IMR-90 (cell line): ENCODE data around the gene LILRA6. TPM values are rescaled to one million over a fixed set of nuclear protein-coding genes. Genes with fewer than 3 reads are reported as not detected.

Experiments
- ATAC-seq: fragments of 200-7000 bp; cut with Tn5 transposase; 2 replicates; pipeline ENCODE4 v1.9.1; 2020; ENCODE audit warnings: low read depth, mild to moderate bottlenecking, moderate library complexity
- BruUV-seq: library from RNA; stranded (reverse); fragments of 400-500 nt; replicated peaks from 2 replicates; lab custom pipeline; 2021; lab: Mats Ljungman, UMichigan
- CTCF ChIA-PET: fragments of 300-600 bp; formaldehyde crosslinking; extraction: SDS; loops from one replicate; lab custom pipeline; 2021; ENCODE audit warnings: antibody characterized with exemption; lab: Yijun Ruan, JAX
- POLR2A ChIA-PET: fragments of 300-600 bp; sonication (Branson Sonifier 250); formaldehyde crosslinking; loops from one replicate; lab custom pipeline; 2022; ENCODE audit warnings: antibody characterized with exemption; ENCODE audit not compliant: unreplicated experiment; lab: Charles Lee
- DNase-seq: peaks from one replicate; pipeline ENCODE4 v3.0.0; 2013
- H2AFZ ChIP-seq: replicated peaks from 2 replicates; pipeline ENCODE3; 2013; ENCODE audit warnings: low read length, mild to moderate bottlenecking; ENCODE audit not compliant: poor library complexity
- H2AK5ac ChIP-seq: 2 replicates; pipeline ENCODE4 v1.6.1; 2013; ENCODE audit warnings: low read depth, low read length, inconsistent platforms
- H2AK9ac ChIP-seq: replicated peaks from 2 replicates; pipeline ENCODE3; 2013; ENCODE audit warnings: mild to moderate bottlenecking, low read depth, low read length, moderate library complexity; ENCODE audit not compliant: poor library complexity
- H2BK120ac ChIP-seq: 2 replicates; pipeline ENCODE4 v1.6.1; 2013; ENCODE audit warnings: low read depth, low read length, inconsistent platforms
- H2BK15ac ChIP-seq: 3 replicates; pipeline ENCODE4 v1.6.1; 2013; ENCODE audit warnings: low read depth, low read length, inconsistent platforms
- H2BK20ac ChIP-seq: 2 replicates; pipeline ENCODE4 v1.6.1; 2013; ENCODE audit warnings: low read depth, mild to moderate bottlenecking, inconsistent platforms, low read length, moderate library complexity
- H2BK5ac ChIP-seq: 2 replicates; pipeline ENCODE4 v1.6.1; 2013; ENCODE audit warnings: mild to moderate bottlenecking, low read depth, low read length, inconsistent platforms; ENCODE audit not compliant: poor library complexity, severe bottlenecking
- H3K14ac ChIP-seq: replicated peaks from 2 replicates; pipeline ENCODE4 v1.6.1; 2013; ENCODE audit warnings: low read depth, low read length, inconsistent platforms
- H3K18ac ChIP-seq: 2 replicates; pipeline ENCODE4 v1.6.1; 2013; ENCODE audit warnings: low read depth, low read length, control low read depth
- H3K23ac ChIP-seq: 2 replicates; pipeline ENCODE4 v1.6.1; 2013; ENCODE audit warnings: low read depth, low read length, inconsistent platforms
- H3K27ac ChIP-seq: 2 replicates; pipeline ENCODE4 v1.5.1; 2013; ENCODE audit warnings: mild to moderate bottlenecking, control low read depth, low read length; ENCODE audit not compliant: insufficient read depth
- H3K27me3 ChIP-seq: 2 replicates; pipeline ENCODE4 v1.6.1; 2013; ENCODE audit warnings: low read length; ENCODE audit not compliant: control insufficient read depth, insufficient read depth
- H3K36me3 ChIP-seq: 2 replicates; pipeline ENCODE4 v1.6.1; 2013; ENCODE audit warnings: low read length, mixed read lengths; ENCODE audit not compliant: control insufficient read depth, insufficient read depth
- H3K4ac ChIP-seq: 2 replicates; pipeline ENCODE4 v1.6.1; 2013; ENCODE audit warnings: low read depth, low read length, inconsistent platforms
- H3K4me1 ChIP-seq: 2 replicates; pipeline ENCODE4 v1.6.1; 2013; ENCODE audit warnings: low read length, mixed read lengths; ENCODE audit not compliant: control insufficient read depth, insufficient read depth
- H3K4me2 ChIP-seq: 2 replicates; pipeline ENCODE4 v1.6.1; 2013; ENCODE audit warnings: low read depth, mild to moderate bottlenecking, control low read depth, low read length, moderate library complexity
- H3K4me3 ChIP-seq: 2 replicates; pipeline ENCODE4 v1.5.1; 2013; ENCODE audit warnings: low read depth, mild to moderate bottlenecking, control low read depth, low read length, moderate library complexity; ENCODE audit not compliant: insufficient read depth
- H3K56ac ChIP-seq: 2 replicates; pipeline ENCODE4 v1.6.1; 2013; ENCODE audit warnings: low read length, inconsistent platforms; ENCODE audit not compliant: insufficient read depth; ENCODE audit errors: extremely low read depth
- H3K79me1 ChIP-seq, 2 experiments: 2 replicates each; pipeline ENCODE4 v1.6.1; 2013; ENCODE audit warnings: low read length in 2 of 2, inconsistent platforms in 1 of 2, low read depth in 1 of 2
- H3K9ac ChIP-seq: 2 replicates; pipeline ENCODE4 v1.6.1; 2013; ENCODE audit warnings: low read depth, low read length, control low read depth
- H3K9me1 ChIP-seq: 2 replicates; pipeline ENCODE4 v1.6.1; 2013; ENCODE audit warnings: low read length, inconsistent platforms; ENCODE audit not compliant: insufficient read depth
- H3K9me3 ChIP-seq: 2 replicates; pipeline ENCODE4 v1.6.1; 2013; ENCODE audit warnings: low read length; ENCODE audit not compliant: control insufficient read depth, insufficient read depth
- H4K20me1 ChIP-seq: 2 replicates; pipeline ENCODE4 v1.6.1; 2013; ENCODE audit warnings: low read length, inconsistent platforms; ENCODE audit not compliant: insufficient read depth
- H4K5ac ChIP-seq: 2 replicates; pipeline ENCODE4 v1.6.1; 2013; ENCODE audit warnings: mild to moderate bottlenecking, low read depth, low read length, control low read depth
- H4K8ac ChIP-seq, 2 experiments: 2 replicates each; pipeline ENCODE4 v1.6.1; 2013; ENCODE audit warnings: low read depth in 2 of 2, low read length in 2 of 2, control low read depth in 1 of 2, inconsistent platforms in 1 of 2
- H4K91ac ChIP-seq: 2 replicates; pipeline ENCODE4 v1.6.1; 2013; ENCODE audit warnings: low read depth, low read length, inconsistent platforms; ENCODE audit not compliant: insufficient read depth
- BHLHE40 ChIP-seq: fragments of 150-350 bp; IDR thresholded peaks from 2 replicates; pipeline ENCODE4 v1.6.1; 2016; ENCODE audit warnings: mild to moderate bottlenecking, low read depth, low read length
- CEBPB ChIP-seq: IDR thresholded peaks from 2 replicates; pipeline ENCODE4 v1.6.1; 2012; ENCODE audit warnings: low read depth, low read length, improper control_type of control experiment
- CHD1 ChIP-seq: IDR thresholded peaks from 2 replicates; pipeline ENCODE4 v1.6.1; 2012; ENCODE audit warnings: low read depth, low read length, improper control_type of control experiment
- CTCF ChIP-seq: conservative IDR thresholded peaks from 2 replicates; pipeline ENCODE4 v1.5.1; 2012; ENCODE audit warnings: mild to moderate bottlenecking, low read depth, low read length, improper control_type of control experiment
- FOS ChIP-seq: fragments of 150-350 bp; IDR thresholded peaks from 2 replicates; pipeline ENCODE4 v1.6.1; 2016; ENCODE audit warnings: low read depth, low read length
- MAFK ChIP-seq: IDR thresholded peaks from 2 replicates; pipeline ENCODE4 v1.6.1; 2012; ENCODE audit warnings: low read depth, low read length, improper control_type of control experiment
- MAZ ChIP-seq: IDR thresholded peaks from 2 replicates; pipeline ENCODE4 v1.6.1; 2012; ENCODE audit warnings: low read depth, mild to moderate bottlenecking, low read length, improper control_type of control experiment, moderate library complexity, borderline replicate concordance
- MXI1 ChIP-seq: IDR thresholded peaks from 2 replicates; pipeline ENCODE4 v1.6.1; 2012; ENCODE audit warnings: low read depth, mild to moderate bottlenecking, low read length, moderate library complexity, borderline replicate concordance
- NFE2L2 ChIP-seq: fragments of 150-350 bp; IDR thresholded peaks from 2 replicates; pipeline ENCODE4 v1.6.1; 2016; ENCODE audit warnings: low read depth, mild to moderate bottlenecking, low read length
- POLR2A ChIP-seq: IDR thresholded peaks from 2 replicates; pipeline ENCODE4 v1.6.1; 2012; ENCODE audit warnings: mild to moderate bottlenecking, low read depth, low read length
- RAD21 ChIP-seq: IDR thresholded peaks from 2 replicates; pipeline ENCODE4 v1.6.1; 2012; ENCODE audit warnings: low read length, improper control_type of control experiment
- RCOR1 ChIP-seq: IDR thresholded peaks from 2 replicates; pipeline ENCODE4 v1.6.1; 2012; ENCODE audit warnings: mild to moderate bottlenecking, low read length, improper control_type of control experiment; ENCODE audit not compliant: insufficient replicate concordance
- SMC3 ChIP-seq: fragments of 150-350 bp; IDR thresholded peaks from 2 replicates; pipeline ENCODE4 v1.6.1; 2016; ENCODE audit warnings: low read depth, mild to moderate bottlenecking, antibody characterized with exemption, low read length, moderate library complexity
- USF2 ChIP-seq: fragments of 150-350 bp; IDR thresholded peaks from 2 replicates; pipeline ENCODE4 v1.6.1; 2017; ENCODE audit warnings: mild to moderate bottlenecking, antibody characterized with exemption, low read length, low read depth
- WGBS, 2 experiments: methylation state at CpG; one replicate each; pipeline versions ENCODE4 v1.1.5 to v1.1.7; 2013; ENCODE audit warnings: missing lambda C conversion rate in 2 of 2; ENCODE audit not compliant: insufficient read length in 1 of 2; ENCODE audit errors: extremely low coverage in 2 of 2; 5-methylcytosine and 5-hydroxymethylcytosine counted together
- dilution Hi-C: fragments of 300-500 bp; cut with HindIII; formaldehyde crosslinking; loops from one replicate; pipeline ENCODE4 v1.14.3; 2018; ENCODE audit warnings: low sequenced_read_pairs; ENCODE audit not compliant: unreplicated experiment
- in situ Hi-C: fragments of 300-500 bp; cut with MboI; formaldehyde crosslinking; loops from 3 replicates; pipeline ENCODE4 v1.14.3; 2019; ENCODE audit warnings: low sequenced_read_pairs, inconsistent platforms, mixed read lengths
- intact Hi-C: fragments of 100-400 bp; cut with micrococcal nuclease; formaldehyde crosslinking; loops from 2 replicates; pipeline ENCODE4 v1.10.0; 2022
- polyA plus RNA-seq, 3 experiments: library from polyadenylated mRNA; depleted of rRNA; stranded (reverse); fragments of >200 nt; gene quantifications; 2 replicates each; pipeline ENCODE4 v1.2.3, GENCODE V29; 2012; ENCODE audit warnings: low replicate concordance in 1 of 3
- total RNA-seq: library from RNA; depleted of rRNA; stranded (reverse); fragments of >200 nt; gene quantifications from 2 replicates; pipeline ENCODE4 v1.2.3, GENCODE V29; 2012
- TF ChIP-seq, protein P1 (sequence below): fragments of 150-350 bp; IDR thresholded peaks from 2 replicates; pipeline ENCODE4 v1.6.1; 2016; ENCODE audit warnings: low read depth, mild to moderate bottlenecking, low read length, moderate library complexity, borderline replicate concordance

The LILRA6 gene
- total and polyA plus RNA-seq, 2 of the 4 experiments (the other 2 are of a cell fraction), result not detected

GRCh38 chr19:54247106-54247930, 4.7 kb upstream of the LILRA6 start:
- ChIA-PET POLR2A (no interaction called here), CTCF (interaction anchor here (0.5 kb wide), 1 partner anchor 18 kb away, joined by 7 read pairs; no protein-coding TSS in a partner anchor)
- Histone ChIP-seq H3K27me3 (peaks cover 1% of the 10 kb centered on the region), H3K4me3 (no peak overlapping the region), H4K91ac (no peak overlapping the region), H3K23ac (no peak overlapping the region), H3K4ac (no peak overlapping the region), H3K9me3 (no peaks in the 10 kb centered on the region), H3K14ac (no peak overlapping the region), H2AK5ac (no peak overlapping the region), H3K79me1 (no peaks in the 10 kb centered on the region), H3K56ac (no peak overlapping the region), H2BK120ac (no peak overlapping the region), H3K27ac (no peak overlapping the region), H2AK9ac (no peak overlapping the region), H2BK15ac (no peak overlapping the region), H3K4me2 (no peak overlapping the region; the same call in 1 of the 2 replicates), H3K4me1 (no peaks in the 10 kb centered on the region), H4K20me1 (no peaks in the 10 kb centered on the region), H4K8ac (no peak overlapping the region), H3K9me1 (no peaks in the 10 kb centered on the region), H3K36me3 (no peaks in the 10 kb centered on the region), H2BK20ac (no peak overlapping the region), H4K5ac (no peak overlapping the region), H3K9ac (no peak overlapping the region), H2AFZ (peak overlapping the region; percentile 3), H3K18ac (no peak overlapping the region), H2BK5ac (no peak overlapping the region)
- no TSS peak for BruUV-seq
- 82% methylated on average over 8 of the region's 20 CpGs; no CpG with 5 or more reads in 1 of the 2 experiments for WGBS, 2 experiments
- in situ Hi-C loops, result no loop called here
- ATAC-seq (no peak), DNase-seq (no peak)
- dilution Hi-C loops, result no loop called here
- intact Hi-C loops, result no loop called here
- TF ChIP-seq RCOR1, result no peak
- TF ChIP-seq, protein P1, sequence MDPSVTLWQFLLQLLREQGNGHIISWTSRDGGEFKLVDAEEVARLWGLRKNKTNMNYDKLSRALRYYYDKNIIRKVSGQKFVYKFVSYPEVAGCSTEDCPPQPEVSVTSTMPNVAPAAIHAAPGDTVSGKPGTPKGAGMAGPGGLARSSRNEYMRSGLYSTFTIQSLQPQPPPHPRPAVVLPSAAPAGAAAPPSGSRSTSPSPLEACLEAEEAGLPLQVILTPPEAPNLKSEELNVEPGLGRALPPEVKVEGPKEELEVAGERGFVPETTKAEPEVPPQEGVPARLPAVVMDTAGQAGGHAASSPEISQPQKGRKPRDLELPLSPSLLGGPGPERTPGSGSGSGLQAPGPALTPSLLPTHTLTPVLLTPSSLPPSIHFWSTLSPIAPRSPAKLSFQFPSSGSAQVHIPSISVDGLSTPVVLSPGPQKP, result no peak
- no peak for TF ChIP-seq CEBPB
- TF ChIP-seq CTCF, result no peak
- TF ChIP-seq POLR2A, result no peak
- TF ChIP-seq USF2, result no peak
- no peak for TF ChIP-seq SMC3
- no peak for TF ChIP-seq NFE2L2
- TF ChIP-seq MAZ, result no peak
- no peak for TF ChIP-seq RAD21
- no peak for TF ChIP-seq CHD1
- TF ChIP-seq MXI1, result no peak
- no peak for TF ChIP-seq FOS
- no peak for TF ChIP-seq BHLHE40
- TF ChIP-seq MAFK, result no peak
